ENCODE data around the gene FSIP1. TPM values are rescaled to one million over a fixed set of nuclear protein-coding genes. Genes with fewer than 3 reads are reported as not detected.

FSIP1 gene
- total RNA-seq, 2 donors from 2014 or later, result 0.77 to 1.7 TPM

DNA sequence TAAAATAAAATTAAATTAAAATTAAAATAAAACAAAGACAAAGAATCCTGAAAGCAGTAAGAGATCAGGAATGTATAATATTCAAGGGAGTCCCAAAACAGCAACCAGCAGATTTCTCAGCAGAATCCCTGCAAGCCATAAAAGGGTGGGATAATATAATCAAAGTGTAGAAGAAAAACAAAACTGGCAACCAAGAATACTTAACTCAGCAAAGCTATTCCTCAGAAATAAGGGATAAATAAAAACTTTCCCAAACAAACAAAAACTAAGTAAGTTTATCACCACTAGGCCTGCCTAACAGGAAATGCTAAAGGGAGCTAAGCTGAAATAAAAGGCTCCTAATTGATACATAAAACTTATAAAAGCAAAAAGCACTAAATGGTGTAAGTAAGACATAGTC is 172.0 kb downstream of the FSIP1 start:
- TF ChIP-seq, protein P1, sequence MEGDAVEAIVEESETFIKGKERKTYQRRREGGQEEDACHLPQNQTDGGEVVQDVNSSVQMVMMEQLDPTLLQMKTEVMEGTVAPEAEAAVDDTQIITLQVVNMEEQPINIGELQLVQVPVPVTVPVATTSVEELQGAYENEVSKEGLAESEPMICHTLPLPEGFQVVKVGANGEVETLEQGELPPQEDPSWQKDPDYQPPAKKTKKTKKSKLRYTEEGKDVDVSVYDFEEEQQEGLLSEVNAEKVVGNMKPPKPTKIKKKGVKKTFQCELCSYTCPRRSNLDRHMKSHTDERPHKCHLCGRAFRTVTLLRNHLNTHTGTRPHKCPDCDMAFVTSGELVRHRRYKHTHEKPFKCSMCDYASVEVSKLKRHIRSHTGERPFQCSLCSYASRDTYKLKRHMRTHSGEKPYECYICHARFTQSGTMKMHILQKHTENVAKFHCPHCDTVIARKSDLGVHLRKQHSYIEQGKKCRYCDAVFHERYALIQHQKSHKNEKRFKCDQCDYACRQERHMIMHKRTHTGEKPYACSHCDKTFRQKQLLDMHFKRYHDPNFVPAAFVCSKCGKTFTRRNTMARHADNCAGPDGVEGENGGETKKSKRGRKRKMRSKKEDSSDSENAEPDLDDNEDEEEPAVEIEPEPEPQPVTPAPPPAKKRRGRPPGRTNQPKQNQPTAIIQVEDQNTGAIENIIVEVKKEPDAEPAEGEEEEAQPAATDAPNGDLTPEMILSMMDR (conservative IDR thresholded peaks at IDR 0.05), result no peak
- Histone ChIP-seq H3K9ac (ENCODE audit: extremely low read depth, low read length, poor library complexity, severe bottlenecking) (no peak overlapping the region), H3K4me3 (ENCODE audit: low read length) (no peak overlapping the region), H3K9me3 (ENCODE audit: control insufficient read depth, low read length) (peaks cover 22% of the 10 kb centered on the region), H3K27me3 (ENCODE audit: control insufficient read depth, insufficient read depth, low read length, poor library complexity, severe bottlenecking) (no peaks in the 10 kb centered on the region), H3K4me1 (ENCODE audit: control insufficient read depth, insufficient read depth, low read length) (no peaks in the 10 kb centered on the region), H3K27ac (ENCODE audit: low read depth, low read length) (no peak overlapping the region), H3K36me3 (ENCODE audit: control insufficient read depth, insufficient read depth, low read length) (no peaks in the 10 kb centered on the region)
- Mint-ChIP-seq H3K36me3 (ENCODE audit: low read depth) (no peaks in the 10 kb centered on the region), H3K27ac (no peak overlapping the region), H3K27me3 (ENCODE audit: insufficient read depth) (no peaks in the 10 kb centered on the region), H3K4me1 (no peaks in the 10 kb centered on the region), H3K4me3 (no peak overlapping the region), H3K9me3 (peaks cover 23% of the 10 kb centered on the region)
- DNase-seq, result no peak

DNA sequence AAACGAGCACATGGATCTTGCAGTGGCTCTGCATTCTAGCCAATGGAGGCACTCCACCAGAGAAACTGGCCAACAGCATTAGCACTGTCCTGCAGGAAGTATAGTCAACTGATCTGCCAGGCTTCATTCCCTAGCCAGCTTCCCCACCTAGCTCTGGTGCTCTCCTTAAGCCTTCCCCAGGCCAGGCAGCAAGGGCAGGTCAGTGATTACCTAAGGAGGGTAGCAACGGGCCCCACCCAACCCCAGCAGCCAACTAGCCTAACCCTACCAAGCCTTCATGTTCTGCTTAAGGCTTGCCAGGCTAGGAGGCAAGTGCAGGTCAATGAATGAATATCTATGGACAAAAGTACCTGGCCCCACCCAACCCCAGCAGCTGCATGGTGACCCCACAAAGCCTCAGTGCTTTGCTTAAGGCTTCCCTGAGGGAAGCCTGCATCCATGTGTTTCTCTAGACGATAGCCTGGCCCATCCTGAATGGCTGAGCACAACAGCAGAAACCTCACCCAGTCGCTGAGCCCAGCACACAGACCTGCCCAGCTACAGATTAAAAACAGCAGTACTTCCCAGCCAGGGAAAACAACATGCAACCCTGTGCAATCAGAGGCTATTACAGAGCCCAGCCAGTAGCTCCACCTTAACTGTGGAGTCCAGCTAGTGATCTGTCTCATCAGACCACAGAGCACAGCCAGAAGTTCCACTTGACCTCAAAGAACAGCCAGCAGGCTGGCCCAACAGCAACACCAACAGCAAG is 173.3 kb downstream of the FSIP1 start:
- Histone ChIP-seq H3K4me3 (ENCODE audit: low read length) (no peak overlapping the region), H3K9ac (ENCODE audit: extremely low read depth, low read length, poor library complexity, severe bottlenecking) (no peak overlapping the region), H3K4me1 (ENCODE audit: control insufficient read depth, insufficient read depth, low read length) (no peaks in the 10 kb centered on the region), H3K36me3 (ENCODE audit: control insufficient read depth, insufficient read depth, low read length) (no peaks in the 10 kb centered on the region), H3K9me3 (ENCODE audit: control insufficient read depth, low read length) (peaks cover 22% of the 10 kb centered on the region), H3K27ac (ENCODE audit: low read depth, low read length) (no peak overlapping the region), H3K27me3 (ENCODE audit: control insufficient read depth, insufficient read depth, low read length, poor library complexity, severe bottlenecking) (no peaks in the 10 kb centered on the region)
- H3K4me3 Mint-ChIP-seq, result no peak overlapping the region
- WGBS, 2 experiments (ENCODE audit: insufficient coverage in 1 of 2, insufficient read length in 1 of 2), result 83 to 94% methylated on average over 3 to 4 of the region's 4 CpGs
- TF ChIP-seq, protein P1 (conservative IDR thresholded peaks at IDR 0.05), result no peak
- no peak overlapping the region for H3K27ac Mint-ChIP-seq
- peaks cover 20% of the 10 kb centered on the region for H3K9me3 Mint-ChIP-seq
- DNase-seq, result no peak
- no peaks in the 10 kb centered on the region for H3K36me3 Mint-ChIP-seq (ENCODE audit: low read depth)
- H3K4me1 Mint-ChIP-seq, result no peaks in the 10 kb centered on the region
- H3K27me3 Mint-ChIP-seq (ENCODE audit: insufficient read depth), result no peaks in the 10 kb centered on the region

DNA sequence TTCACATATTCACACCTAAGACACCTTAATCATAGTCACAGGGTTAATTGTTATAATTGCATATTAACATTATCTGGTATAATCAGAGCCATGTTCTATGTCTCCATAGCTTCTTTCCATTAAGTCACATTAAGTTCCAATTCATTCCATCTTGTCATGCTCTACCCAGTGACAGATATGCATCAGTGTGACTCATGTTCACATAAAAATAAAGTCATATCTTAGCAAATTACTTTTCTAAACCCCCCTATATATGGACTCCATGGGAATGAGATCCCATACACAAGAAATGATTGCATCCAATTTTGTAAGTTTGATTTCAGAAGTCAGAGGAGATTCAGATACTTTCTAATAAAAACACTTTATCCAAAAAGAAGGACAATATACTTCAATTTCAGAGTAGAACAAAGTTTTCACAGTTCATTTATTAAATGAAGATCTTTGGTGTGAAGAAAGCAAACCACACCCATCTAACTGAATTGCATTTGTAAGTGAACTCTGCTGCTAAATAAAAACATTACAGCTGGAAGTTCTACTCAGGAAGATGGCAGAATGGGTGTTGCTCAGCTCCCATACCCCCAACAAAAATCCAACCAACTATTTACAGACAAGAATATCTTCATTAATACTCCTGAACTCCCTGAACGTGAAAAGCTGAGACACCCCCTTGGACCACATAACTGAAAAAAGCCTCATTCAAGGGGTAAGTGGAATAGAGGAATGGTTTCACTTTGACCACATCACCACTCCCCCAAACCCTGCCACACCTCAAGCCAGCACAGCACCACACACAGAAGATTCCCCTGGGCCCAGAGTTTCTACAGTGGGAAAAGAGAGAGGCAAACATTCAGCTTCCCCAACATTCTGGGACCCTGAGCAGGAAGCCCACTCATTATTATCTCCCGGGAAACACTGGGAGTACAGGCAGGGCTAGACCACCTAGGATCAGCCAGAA is 174.2 kb downstream of the FSIP1 start:
- TF ChIP-seq, protein P1 (conservative IDR thresholded peaks at IDR 0.05), result no peak
- Mint-ChIP-seq H3K27me3 (ENCODE audit: insufficient read depth) (no peaks in the 10 kb centered on the region), H3K27ac (no peak overlapping the region), H3K4me3 (no peak overlapping the region), H3K9me3 (peaks cover 17% of the 10 kb centered on the region), H3K36me3 (ENCODE audit: low read depth) (no peaks in the 10 kb centered on the region), H3K4me1 (no peaks in the 10 kb centered on the region)
- H3K27me3 ChIP-seq (ENCODE audit: control insufficient read depth, insufficient read depth, low read length, poor library complexity, severe bottlenecking), result no peaks in the 10 kb centered on the region
- 93 to 100% methylated on average over 1 of the region's 2 CpGs for WGBS, 2 experiments (ENCODE audit: insufficient coverage in 1 of 2, insufficient read length in 1 of 2)
- H3K27ac ChIP-seq (ENCODE audit: low read depth, low read length), result no peak overlapping the region
- no peaks in the 10 kb centered on the region for H3K36me3 ChIP-seq (ENCODE audit: control insufficient read depth, insufficient read depth, low read length)
- H3K9me3 ChIP-seq (ENCODE audit: control insufficient read depth, low read length), result peaks cover 15% of the 10 kb centered on the region
- no peak overlapping the region for H3K9ac ChIP-seq (ENCODE audit: extremely low read depth, low read length, poor library complexity, severe bottlenecking)
- no peak for DNase-seq
- H3K4me3 ChIP-seq (ENCODE audit: low read length), result no peak overlapping the region
- no peaks in the 10 kb centered on the region for H3K4me1 ChIP-seq (ENCODE audit: control insufficient read depth, insufficient read depth, low read length)
